ENCODE measurements around the gene ANKS1A.
"Not testable (repeated sequence)": the region's sequence is repeated elsewhere in the genome, so short reads cannot be mapped to it uniquely, and the experiment has no call there.

The ANKS1A gene

GRCh38 chr6:34920097-34920496 is 31.0 kb downstream of the ANKS1A start:
- DNase-seq: no peak

- DNase-seq: peak; percentile 73
Measured at GRCh38 chr6:34922177-34922663, 33.2 kb downstream of the ANKS1A start.

GRCh38 chr6:34924831-34925625 is 36.0 kb downstream of the ANKS1A start:
- DNase-seq: no peak

GRCh38 chr6:34926655-34927054 is 37.6 kb downstream of the ANKS1A start:
- no peak for DNase-seq

DNA sequence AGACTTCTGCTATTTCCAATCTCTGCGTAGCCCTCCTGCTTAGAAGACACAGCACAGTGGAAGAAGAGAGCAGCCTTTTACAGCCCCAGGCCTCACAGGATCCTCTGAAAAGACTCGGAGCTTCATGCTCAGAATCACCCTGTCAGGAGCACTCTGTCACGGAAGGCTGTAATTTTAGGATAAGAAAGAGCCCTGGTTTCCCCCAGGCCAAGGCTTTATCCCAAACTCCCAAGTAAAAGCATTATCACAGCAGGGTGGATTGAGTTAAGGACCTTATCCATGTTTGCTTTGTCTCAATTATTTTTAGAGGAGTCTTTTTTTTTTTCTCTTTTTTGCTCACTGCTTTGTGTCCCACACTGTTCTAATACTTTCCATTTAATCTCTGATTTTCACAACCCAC is 39.2 kb downstream of the ANKS1A start:
- DNase-seq: no peak

DNA sequence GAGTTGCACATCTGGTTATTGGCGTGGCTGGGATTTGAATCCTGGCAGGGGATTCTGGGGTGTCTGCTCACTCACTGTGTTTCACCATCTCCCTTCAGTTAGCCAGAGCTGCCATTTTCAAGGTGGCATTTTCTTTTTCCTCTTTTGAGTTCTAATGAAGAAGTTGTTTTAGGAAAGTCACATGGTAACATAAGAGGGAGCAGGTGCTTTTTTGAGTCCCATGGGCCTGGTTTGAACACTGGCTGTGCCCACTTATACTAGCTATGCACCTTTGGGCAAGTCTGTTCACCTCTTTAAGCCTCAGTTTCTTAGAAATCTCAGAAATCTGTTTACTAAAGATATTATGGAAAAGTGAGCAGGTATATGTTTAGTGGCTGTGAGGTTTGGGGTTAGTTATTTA is 39.6 kb downstream of the ANKS1A start:
- DNase-seq: no peak

- no peak for DNase-seq
Measured at GRCh38 chr6:34929241-34929978, 40.4 kb downstream of the ANKS1A start.

- DNase-seq: no peak
Measured at GRCh38 chr6:34930221-34930620, 41.2 kb downstream of the ANKS1A start.

DNA sequence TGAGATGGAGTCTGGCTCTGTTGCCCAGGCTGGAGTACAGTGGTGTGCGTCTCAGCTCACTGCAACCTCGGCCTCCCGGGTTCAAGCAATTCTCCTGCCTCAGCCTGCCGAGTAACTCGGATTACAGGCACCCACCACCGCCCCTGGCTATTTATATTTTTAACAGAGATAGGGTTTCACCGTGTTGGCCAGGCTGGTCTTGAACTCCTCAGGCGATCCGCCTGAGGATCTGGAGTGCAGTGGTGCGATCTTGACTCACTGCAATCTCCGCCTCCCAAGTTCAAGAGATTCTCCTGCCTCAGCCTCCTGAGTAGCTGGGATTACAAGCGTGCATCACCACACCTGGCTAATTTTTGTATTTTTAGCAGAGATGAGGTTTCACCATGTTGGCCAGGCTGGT is 43.1 kb downstream of the ANKS1A start:
- not testable (repeated sequence) for DNase-seq

- no peak for DNase-seq
Measured at GRCh38 chr6:34934516-34934915, 45.5 kb downstream of the ANKS1A start.

DNA sequence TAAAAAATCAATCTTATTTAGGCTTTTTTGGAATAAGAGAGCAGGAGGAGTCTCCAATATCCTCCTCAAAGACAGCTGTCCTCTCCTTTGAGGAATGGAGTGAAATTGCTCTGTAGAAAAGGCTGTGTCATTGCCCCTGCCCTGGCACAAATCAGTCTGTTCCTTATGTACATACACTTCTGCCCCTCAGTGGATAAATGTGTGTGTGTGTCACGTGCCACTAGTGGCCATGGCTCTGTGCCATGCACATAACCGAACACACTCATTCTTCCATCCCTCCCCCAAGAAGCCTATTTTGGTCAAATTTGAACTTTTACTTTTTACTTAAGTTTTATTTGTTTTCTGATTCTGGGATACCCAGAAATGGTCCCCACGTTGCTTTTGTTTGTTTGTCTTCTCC is 49.2 kb downstream of the ANKS1A start:
- no peak for DNase-seq

DNA sequence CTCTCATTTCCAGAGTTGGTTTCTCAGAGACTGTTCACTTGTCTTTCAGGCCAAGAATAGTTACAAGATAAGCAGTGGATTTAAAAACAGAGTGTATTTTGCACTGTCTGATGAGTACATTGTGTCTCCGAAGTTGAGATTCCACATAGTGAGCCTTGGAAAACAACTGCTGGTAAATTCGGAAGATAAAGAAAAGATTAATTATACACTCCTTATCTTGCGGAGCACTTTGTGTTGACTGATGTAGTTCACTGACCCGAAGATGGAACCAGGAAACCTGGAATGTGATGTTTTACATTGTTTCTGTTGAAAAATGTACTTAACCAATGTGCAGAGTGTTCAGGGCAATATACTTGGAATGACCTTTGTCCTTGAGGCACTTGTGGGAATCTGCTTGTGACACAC is 51.0 kb downstream of the ANKS1A start:
- no peak for DNase-seq

- DNase-seq: no peak
Measured at GRCh38 chr6:34941421-34941820, 52.4 kb downstream of the ANKS1A start.

- no peak for DNase-seq
Measured at GRCh38 chr6:34945317-34945716, 56.3 kb downstream of the ANKS1A start.

- DNase-seq: no peak
Measured at GRCh38 chr6:34947561-34947960, 58.5 kb downstream of the ANKS1A start.

- DNase-seq: no peak
Measured at GRCh38 chr6:34949636-34950035, 60.6 kb downstream of the ANKS1A start.

DNA sequence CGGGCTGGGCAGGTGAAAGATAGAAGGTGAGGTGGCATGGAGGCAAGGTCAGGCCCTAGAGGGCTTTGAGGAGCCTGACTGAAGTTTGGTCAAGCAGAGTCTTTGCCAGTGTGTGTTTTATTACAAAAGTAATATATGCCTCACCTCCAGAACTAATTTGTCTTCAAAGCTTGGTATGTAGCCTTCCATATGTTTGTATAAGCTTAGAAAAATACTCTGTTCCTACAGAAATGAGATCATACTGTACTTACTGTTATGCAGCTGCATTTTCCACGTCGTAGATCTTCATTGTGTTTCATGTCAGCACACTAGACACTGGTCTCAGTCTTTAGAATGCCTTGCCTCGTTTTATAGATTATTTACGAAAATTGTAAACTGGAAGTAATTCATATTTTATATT is 61.8 kb downstream of the ANKS1A start:
- DNase-seq: no peak

DNA sequence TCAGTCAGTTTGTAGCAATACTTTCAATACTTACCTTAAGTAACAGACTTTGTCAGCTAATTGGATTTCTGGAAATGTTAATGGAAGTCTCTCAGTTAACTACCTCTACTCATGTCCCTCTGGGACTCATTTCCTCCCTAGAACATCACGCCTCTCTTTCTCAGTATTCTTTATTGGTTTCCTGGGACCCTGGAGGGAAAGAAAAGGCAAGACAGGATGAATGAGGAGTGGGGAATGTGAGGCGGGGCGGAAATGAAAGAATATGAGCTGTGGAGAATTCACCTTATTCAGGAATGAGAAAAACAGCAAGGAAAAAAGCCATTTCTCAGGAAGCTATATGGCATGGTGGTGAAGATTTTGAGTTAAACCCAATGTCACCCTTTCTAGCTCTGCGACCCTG is 62.7 kb downstream of the ANKS1A start:
- DNase-seq: no peak

- DNase-seq: peak; percentile 93
Measured at GRCh38 chr6:34953061-34954025, 64.3 kb downstream of the ANKS1A start.

- no peak for DNase-seq
Measured at GRCh38 chr6:34955442-34955841, 66.4 kb downstream of the ANKS1A start.

DNA sequence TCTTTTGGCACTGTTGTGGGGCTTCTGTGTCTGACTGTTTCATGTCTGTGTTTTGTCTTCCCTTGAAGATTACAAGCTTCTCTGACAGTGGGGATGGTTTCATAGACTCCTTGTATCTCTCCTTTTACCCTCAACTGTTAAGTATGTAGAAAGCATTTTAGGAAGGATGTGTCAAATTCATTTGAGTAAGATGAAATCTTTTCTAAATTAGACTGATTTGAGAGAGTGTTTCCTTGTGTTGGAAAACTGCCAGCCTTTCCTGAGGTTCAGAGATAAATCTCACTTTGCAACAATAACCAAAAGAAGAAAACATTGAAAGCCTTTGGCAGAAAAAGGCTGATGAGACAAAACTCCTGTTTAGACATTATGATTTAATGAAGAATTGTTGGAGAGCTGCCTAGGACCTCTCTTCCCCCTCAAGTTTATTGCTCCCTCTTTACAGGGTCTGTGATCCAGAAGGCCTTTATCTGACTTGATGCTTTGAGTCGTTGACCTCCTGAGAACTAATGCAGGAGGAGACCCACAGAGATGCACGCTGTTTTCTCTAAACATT is 68.3 kb downstream of the ANKS1A start:
- DNase-seq: no peak

- peak; percentile 8 for DNase-seq
Measured at GRCh38 chr6:34958734-34959133, 69.7 kb downstream of the ANKS1A start.

DNA sequence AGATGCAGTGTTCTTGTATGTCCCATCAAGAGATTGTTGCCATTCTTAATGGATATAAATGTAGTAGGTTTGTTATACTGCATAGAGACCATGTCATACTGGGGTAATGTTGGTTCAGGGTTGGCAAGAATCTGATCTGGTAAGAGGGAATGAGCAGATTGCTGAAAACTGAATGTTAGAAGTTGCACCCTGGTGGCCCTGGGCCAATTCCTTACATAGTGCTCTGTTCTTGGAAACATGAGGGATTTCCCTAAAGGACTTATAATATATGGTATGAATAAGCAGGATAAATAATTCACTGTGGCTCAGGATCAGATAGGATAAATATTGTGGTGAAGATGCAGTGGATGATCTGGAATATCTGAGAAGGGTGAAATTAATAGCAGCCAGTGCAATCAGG is 70.2 kb downstream of the ANKS1A start:
- DNase-seq: no peak
